DMS 273 treated with DMSO at 0.1 percent for 48 hours (cell line): ENCODE results near the gene SLC35F1.

Experiments
- DNase-seq: peaks from one replicate; lab custom pipeline; 2025; lab: John Stamatoyannopoulos, UW

SLC35F1 gene

GRCh38 chr6:118280210-118280609, 373.1 kb downstream of the SLC35F1 start:
- no peak for DNase-seq

GRCh38 chr6:118281291-118281690, 374.2 kb downstream of the SLC35F1 start:
- no peak for DNase-seq

- DNase-seq = peak; percentile 19
Observed at GRCh38 chr6:118283766-118284165, 376.7 kb downstream of the SLC35F1 start.

GRCh38 chr6:118284736-118285360, 377.8 kb downstream of the SLC35F1 start:
- DNase-seq = no peak

GRCh38 chr6:118285791-118286190, 378.7 kb downstream of the SLC35F1 start:
- no peak for DNase-seq

GRCh38 chr6:118288355-118289124, 381.5 kb downstream of the SLC35F1 start:
- no peak for DNase-seq

- DNase-seq = no peak
Observed at GRCh38 chr6:118292558-118292957, 385.5 kb downstream of the SLC35F1 start.

GRCh38 chr6:118294906-118295305, 387.8 kb downstream of the SLC35F1 start:
- DNase-seq = no peak

- no peak for DNase-seq
Observed at GRCh38 chr6:118295336-118295735, 388.3 kb downstream of the SLC35F1 start.

GRCh38 chr6:118296129-118296901, 389.3 kb downstream of the SLC35F1 start:
- no peak for DNase-seq

- no peak for DNase-seq
Observed at GRCh38 chr6:118297821-118298220, 390.8 kb downstream of the SLC35F1 start.

GRCh38 chr6:118298476-118299427, 391.7 kb downstream of the SLC35F1 start:
- no peak for DNase-seq

GRCh38 chr6:118299457-118299856, 392.4 kb downstream of the SLC35F1 start:
- no peak for DNase-seq

- no peak for DNase-seq
Observed at GRCh38 chr6:118304321-118304720, 397.3 kb downstream of the SLC35F1 start.

- DNase-seq = no peak
Observed at GRCh38 chr6:118305081-118305480, 398.0 kb downstream of the SLC35F1 start.

GRCh38 chr6:118306392-118307238, 399.6 kb downstream of the SLC35F1 start:
- DNase-seq = no peak

GRCh38 chr6:118307581-118307980, 400.5 kb downstream of the SLC35F1 start:
- DNase-seq = no peak

GRCh38 chr6:118309337-118310093, 402.5 kb downstream of the SLC35F1 start:
- DNase-seq = no peak

GRCh38 chr6:118313208-118313607, 406.1 kb downstream of the SLC35F1 start:
- DNase-seq = no peak

GRCh38 chr6:118313762-118314161, 406.7 kb downstream of the SLC35F1 start:
- DNase-seq = no peak
